Fibroblast of lung (primary cell): ENCODE measurements around the gene ZNF407.

Source experiments
- CTCF ChIP-seq, 2 donors: IDR thresholded peaks in 1 of 2; conservative IDR thresholded peaks in 1 of 2; 1 replicate in 1 of 2; 2 replicates in 1 of 2; pipeline ENCODE4 v1.5.1; 2011 to 2012; ENCODE audit warnings: low read length in 2 of 2, control low read depth in 1 of 2, inconsistent platforms in 1 of 2, low read depth in 1 of 2, mild to moderate bottlenecking in 1 of 2
- EZH2 ChIP-seq: IDR thresholded peaks from 2 replicates; pipeline ENCODE4 v1.5.1; 2012; ENCODE audit warnings: low read length, control low read depth, mild to moderate bottlenecking; ENCODE audit errors: missing control alignments

DNA sequence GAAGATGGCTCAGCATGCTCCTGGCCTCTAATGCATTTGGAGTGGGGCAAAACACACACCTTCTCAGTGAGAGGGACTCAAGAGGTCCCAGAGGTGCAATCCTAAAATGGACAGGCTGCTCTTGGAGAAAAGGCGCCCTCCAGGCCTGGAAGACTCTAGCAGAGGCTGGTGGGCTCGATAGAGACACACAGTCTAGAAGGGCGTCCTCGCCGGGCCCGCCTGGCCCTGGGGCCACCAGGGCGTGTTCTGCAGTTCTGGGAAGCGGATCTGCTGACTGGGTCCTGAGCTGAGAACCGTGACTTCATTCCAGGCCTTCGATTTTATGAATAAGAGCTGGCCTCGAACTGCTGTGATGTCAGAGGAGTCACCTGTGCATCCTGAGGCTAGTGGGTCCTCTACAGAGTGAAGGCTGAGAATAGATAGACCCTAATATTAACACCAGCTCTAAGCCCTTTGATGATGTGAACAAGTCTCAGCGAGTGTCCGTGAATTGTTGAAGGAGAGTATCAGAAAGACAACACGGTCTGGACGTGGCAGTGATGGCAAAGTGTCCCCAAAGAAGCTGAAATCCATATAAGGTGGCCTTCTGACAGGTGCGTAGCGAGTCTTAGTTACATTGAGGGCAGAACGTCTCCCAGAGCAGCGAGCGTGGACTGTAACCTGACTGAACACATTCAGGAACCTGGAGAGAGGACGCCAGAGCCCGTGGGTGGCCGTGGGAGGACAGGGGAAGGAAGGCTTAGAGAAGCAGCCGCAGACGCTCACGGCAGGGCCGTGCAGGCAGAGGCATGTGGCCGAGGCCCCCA lies 474.4 kb downstream of the ZNF407 start:
- TF ChIP-seq EZH2 (no peak), CTCF (conservative IDR thresholded peaks at IDR 0.05 in 1 of 2, IDR thresholded peaks at IDR 0.05 in 1 of 2; ENCODE audit: low read depth in 1 of 2, low read length in 2 of 2) (no peak)
